Ammon's horn (tissue), 1 donor: ENCODE data around the gene TRMO.

Experiments
- DNase-seq: peaks from one replicate; pipeline ENCODE4 v3.0.0-alpha.2; 2016; ENCODE audit warnings: low spot score

TRMO gene

DNA sequence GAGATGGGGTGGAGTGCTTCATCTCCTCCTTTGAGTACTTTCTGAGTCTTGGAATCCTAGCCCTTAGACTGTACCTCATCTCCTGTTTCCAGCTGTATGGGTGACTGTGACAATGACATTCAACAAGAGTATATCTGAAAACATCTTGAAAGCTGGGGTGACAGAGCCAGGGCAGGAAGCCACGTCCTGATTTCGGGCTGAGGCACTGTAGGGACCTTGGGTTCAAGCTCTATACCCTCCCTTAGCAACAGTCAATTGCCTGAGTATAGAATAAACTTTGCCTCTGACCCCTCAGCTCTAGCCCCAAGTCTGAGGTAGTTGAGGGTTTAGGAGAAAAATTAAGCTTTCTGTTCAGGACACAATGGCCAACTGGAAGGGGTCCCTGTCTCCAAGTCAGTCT, 63.0 kb downstream of the TRMO start:
- DNase-seq, result no peak

DNA sequence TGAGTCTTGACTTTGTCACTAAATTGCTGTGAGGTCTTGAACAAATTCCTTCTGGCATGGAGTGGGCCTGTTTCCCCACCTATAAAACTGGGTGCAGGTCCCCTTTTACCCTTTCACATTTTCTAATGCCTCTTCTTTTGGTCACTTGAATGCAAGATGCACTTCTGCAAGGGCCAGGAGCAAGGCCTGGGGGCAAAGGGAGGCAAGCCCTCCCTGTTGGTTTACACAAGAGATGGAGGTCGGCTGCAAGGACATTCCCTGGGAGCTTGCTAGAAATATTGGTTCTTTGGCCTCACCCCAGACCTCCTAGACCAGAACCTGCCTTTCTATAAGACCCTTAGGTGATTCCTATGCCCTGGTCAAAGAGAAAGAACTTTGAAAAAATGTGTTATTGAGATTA, 63.5 kb downstream of the TRMO start:
- DNase-seq, result no peak

GRCh38 chr9:97858393-97858713, 63.9 kb downstream of the TRMO start:
- no peak for DNase-seq

DNA sequence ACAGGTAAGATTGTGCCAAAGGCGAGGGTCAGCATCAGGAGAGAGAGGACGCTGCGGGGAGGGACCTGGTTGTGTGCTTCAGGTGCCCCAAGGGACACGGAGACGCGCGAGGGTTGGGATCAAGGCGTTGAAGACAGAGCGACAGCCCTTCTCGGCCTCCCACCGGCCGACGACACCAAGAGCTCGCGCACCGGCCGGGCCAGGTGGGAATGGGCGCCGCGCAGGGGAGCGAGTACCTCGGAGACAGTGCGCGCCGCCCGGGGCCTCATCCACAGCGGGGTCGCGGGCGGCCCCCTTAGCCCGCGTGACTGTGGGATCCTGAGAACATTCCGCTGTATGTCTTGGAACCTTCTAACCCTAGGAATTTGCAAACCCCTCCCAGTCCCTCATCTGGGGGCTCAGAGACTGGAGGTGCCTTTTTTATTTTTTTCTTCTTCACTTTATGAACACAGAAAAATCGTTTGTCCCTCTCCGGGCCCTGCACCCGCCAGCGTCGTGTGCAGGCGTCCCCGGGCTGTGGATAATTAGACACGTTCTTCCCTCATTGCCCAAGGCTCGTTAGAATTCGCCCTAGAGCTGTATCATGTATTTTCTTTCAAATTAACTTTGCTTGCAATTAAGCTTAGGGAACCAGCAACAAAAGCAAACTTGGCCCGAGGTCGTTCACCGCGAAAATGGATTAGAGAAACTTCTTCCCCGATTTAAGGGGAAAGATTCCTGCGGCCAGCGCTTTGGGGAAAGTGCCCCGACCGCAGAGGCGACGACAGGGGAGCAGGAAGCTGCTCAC, 64.5 kb downstream of the TRMO start:
- DNase-seq, result no peak

GRCh38 chr9:97856857-97857605, 65.3 kb downstream of the TRMO start:
- DNase-seq, result no peak

DNA sequence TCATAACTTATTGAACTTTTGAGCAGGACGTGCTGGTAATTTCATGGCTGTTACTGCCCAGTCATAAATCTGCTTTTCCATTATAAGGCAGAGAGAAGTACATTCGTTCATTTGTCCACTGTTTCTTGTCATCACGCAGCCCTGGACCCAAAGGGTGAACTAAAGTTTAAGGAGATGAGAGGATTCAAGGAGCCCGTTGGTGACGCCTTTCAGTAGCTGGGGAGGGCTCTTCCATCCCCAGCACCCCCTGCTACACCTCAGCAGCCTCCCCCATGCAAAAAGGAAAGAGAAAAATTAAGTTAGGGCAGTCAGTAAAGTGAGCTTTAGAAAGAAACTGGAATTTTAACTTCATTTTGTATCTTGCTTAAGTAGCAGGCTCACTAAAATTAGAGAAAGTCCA, 66.4 kb downstream of the TRMO start:
- DNase-seq, result no peak

GRCh38 chr9:97855486-97855875, 66.8 kb downstream of the TRMO start:
- DNase-seq, result no peak

- DNase-seq, result no peak
Observed at GRCh38 chr9:97854696-97855485, 67.4 kb downstream of the TRMO start.
